ENCODE data around the gene LIAS. TPM values are rescaled to one million over a fixed set of nuclear protein-coding genes. Genes with fewer than 3 reads are reported as not detected.

Gene LIAS
- polyA plus RNA-seq, 1 donor (not counting 4 experiments of a cell fraction or from before 2014, with no cell fraction given), result 20.6 TPM

DNA sequence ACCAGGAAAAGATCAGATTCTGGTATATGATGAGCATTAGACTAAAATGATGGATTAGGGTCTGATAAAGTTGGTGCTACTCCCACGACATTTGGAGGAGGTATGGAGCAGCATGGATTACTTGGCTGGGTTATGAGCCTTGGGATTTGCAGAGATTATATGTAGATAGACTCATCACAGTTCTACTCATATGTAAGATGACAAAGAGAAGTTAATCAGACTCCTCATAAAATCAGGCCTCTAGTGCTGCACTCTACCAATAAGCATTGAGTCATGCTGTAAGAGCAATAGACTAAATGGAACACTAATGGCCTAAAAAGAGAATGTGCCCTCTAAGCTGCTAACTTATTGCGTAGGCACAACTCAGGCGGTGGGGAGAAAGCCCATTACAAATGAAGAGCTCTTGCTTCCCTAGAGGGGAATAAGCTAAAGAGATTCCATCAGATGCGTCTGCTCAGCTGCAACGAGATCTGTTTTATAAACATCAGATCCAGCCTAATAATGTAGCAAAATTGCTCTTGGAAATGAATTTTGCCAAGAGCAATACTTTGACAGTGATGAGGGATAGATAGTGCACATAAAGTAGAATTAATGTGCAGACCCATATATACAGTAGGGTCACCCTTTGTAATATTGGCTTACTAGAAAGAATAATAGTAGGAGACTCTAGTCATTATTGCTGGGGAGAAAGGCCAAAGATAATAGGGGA, 17.5 kb downstream of the LIAS start:
- peaks cover 3 to 4% of the 10 kb centered on the region in 2 experiments for H3K36me3 ChIP-seq (ENCODE audit: control insufficient read depth in 2 of 2, extremely low read depth in 1 of 2, insufficient read depth in 2 of 2, low read length in 2 of 2)
- FAIRE-seq (peak; percentile 36), DNase-seq (ENCODE audit: low read depth, low spot score) (no peak)
- H3K4me1 ChIP-seq (ENCODE audit: control insufficient read depth, extremely low read depth, insufficient read depth, low read length), result no peaks in the 10 kb centered on the region
- no peaks in the 10 kb centered on the region for H3K9me3 ChIP-seq (ENCODE audit: control insufficient read depth, low read depth, low read length)
- H4K20me1 ChIP-seq (ENCODE audit: control insufficient read depth, extremely low read depth, insufficient read depth, low read length), result no peaks in the 10 kb centered on the region
- H3K79me2 ChIP-seq (ENCODE audit: control insufficient read depth, insufficient read depth, low read length), result no peaks in the 10 kb centered on the region
- no peak overlapping the region for H3K9ac ChIP-seq (ENCODE audit: control insufficient read depth, extremely low read depth, insufficient read depth, low read length)
- H3K4me2 ChIP-seq (ENCODE audit: control insufficient read depth, extremely low read depth, insufficient read depth, low read depth, low read length), result no peak overlapping the region
- no peak overlapping the region for H3K4me3 ChIP-seq (ENCODE audit: control insufficient read depth in 2 of 3, extremely low read depth in 1 of 3, insufficient read depth in 2 of 3, low read depth in 1 of 3, low read length in 3 of 3)
- no peak overlapping the region for H2AFZ ChIP-seq (ENCODE audit: control insufficient read depth, low read length)
- TF ChIP-seq, protein P1, sequence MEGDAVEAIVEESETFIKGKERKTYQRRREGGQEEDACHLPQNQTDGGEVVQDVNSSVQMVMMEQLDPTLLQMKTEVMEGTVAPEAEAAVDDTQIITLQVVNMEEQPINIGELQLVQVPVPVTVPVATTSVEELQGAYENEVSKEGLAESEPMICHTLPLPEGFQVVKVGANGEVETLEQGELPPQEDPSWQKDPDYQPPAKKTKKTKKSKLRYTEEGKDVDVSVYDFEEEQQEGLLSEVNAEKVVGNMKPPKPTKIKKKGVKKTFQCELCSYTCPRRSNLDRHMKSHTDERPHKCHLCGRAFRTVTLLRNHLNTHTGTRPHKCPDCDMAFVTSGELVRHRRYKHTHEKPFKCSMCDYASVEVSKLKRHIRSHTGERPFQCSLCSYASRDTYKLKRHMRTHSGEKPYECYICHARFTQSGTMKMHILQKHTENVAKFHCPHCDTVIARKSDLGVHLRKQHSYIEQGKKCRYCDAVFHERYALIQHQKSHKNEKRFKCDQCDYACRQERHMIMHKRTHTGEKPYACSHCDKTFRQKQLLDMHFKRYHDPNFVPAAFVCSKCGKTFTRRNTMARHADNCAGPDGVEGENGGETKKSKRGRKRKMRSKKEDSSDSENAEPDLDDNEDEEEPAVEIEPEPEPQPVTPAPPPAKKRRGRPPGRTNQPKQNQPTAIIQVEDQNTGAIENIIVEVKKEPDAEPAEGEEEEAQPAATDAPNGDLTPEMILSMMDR (optimal IDR thresholded peaks at IDR 0.05 in 1 of 3, IDR thresholded peaks at IDR 0.05 in 1 of 3, conservative IDR thresholded peaks at IDR 0.05 in 1 of 3; ENCODE audit: extremely low read depth in 1 of 3, insufficient read depth in 2 of 3, low read length in 3 of 3), result no peak
- TF ChIP-seq EZH2 (IDR thresholded peaks at IDR 0.05; ENCODE audit: low read length), result no peak
- no peaks in the 10 kb centered on the region for H3K27me3 ChIP-seq (ENCODE audit: control insufficient read depth, extremely low read depth, insufficient read depth, low read length)
- dilution Hi-C loops (cut with MboI; ENCODE audit: extremely low pct_ligation_motif_present, low sequenced_read_pairs), result no loop called here
- no peaks in the 10 kb centered on the region for H3K9me1 ChIP-seq (ENCODE audit: control insufficient read depth, extremely low read depth, insufficient read depth, low read length)
- no peak overlapping the region for H3K27ac ChIP-seq (ENCODE audit: control insufficient read depth, insufficient read depth, low read length)

DNA sequence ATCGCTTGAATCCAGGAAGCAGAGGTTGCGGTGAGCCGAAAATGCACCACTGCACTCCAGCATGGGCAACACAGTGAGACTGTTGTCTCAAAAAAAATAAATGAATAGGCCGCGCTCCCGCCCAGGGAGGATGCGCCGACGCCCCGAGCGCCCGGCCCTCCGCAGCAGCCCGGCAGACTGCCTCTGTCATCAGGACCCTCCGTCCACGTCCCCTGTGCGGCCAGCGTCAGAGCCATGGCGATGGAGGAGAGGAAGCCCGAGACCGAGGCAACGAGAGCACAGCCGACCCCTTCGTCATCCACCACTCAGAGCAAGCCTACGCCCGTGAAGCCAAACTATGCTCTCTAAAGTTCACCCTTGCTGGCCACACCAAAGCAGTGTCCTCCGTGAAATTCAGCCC, 21.4 kb downstream of the LIAS start:
- dilution Hi-C loops (cut with MboI; ENCODE audit: extremely low pct_ligation_motif_present, low sequenced_read_pairs), result no loop called here
- Histone ChIP-seq H3K9me1 (ENCODE audit: control insufficient read depth, extremely low read depth, insufficient read depth, low read length) (no peaks in the 10 kb centered on the region), H3K4me2 (ENCODE audit: control insufficient read depth, extremely low read depth, insufficient read depth, low read depth, low read length) (no peak overlapping the region), H2AFZ (ENCODE audit: control insufficient read depth, low read length) (no peak overlapping the region), H3K27ac (ENCODE audit: control insufficient read depth, insufficient read depth, low read length) (no peak overlapping the region), H3K9ac (ENCODE audit: control insufficient read depth, extremely low read depth, insufficient read depth, low read length) (no peak overlapping the region), H3K27me3 (ENCODE audit: control insufficient read depth, extremely low read depth, insufficient read depth, low read length) (no peaks in the 10 kb centered on the region), H3K4me1 (ENCODE audit: control insufficient read depth, extremely low read depth, insufficient read depth, low read length) (no peaks in the 10 kb centered on the region), H3K36me3 (ENCODE audit: control insufficient read depth in 2 of 2, extremely low read depth in 1 of 2, insufficient read depth in 2 of 2, low read length in 2 of 2) (no peaks in the 10 kb centered on the region), H3K4me3 (ENCODE audit: control insufficient read depth in 2 of 3, extremely low read depth in 1 of 3, insufficient read depth in 2 of 3, low read depth in 1 of 3, low read length in 3 of 3) (no peak overlapping the region), H3K9me3 (ENCODE audit: control insufficient read depth, low read depth, low read length) (no peaks in the 10 kb centered on the region), H4K20me1 (ENCODE audit: control insufficient read depth, extremely low read depth, insufficient read depth, low read length) (no peaks in the 10 kb centered on the region), H3K79me2 (ENCODE audit: control insufficient read depth, insufficient read depth, low read length) (no peaks in the 10 kb centered on the region)
- no peak for FAIRE-seq
- no peak for DNase-seq (ENCODE audit: low read depth, low spot score)
- TF ChIP-seq EZH2 (IDR thresholded peaks at IDR 0.05; ENCODE audit: low read length), result no peak
- TF ChIP-seq, protein P1 (optimal IDR thresholded peaks at IDR 0.05 in 1 of 3, IDR thresholded peaks at IDR 0.05 in 1 of 3, conservative IDR thresholded peaks at IDR 0.05 in 1 of 3; ENCODE audit: extremely low read depth in 1 of 3, insufficient read depth in 2 of 3, low read length in 3 of 3), result no peak
